Activated CD4-positive, alpha-beta T cell treated with anti-CD3 and anti-CD28 coated beads, Interleukin-2, amount 10 ng/mL, durations not matched to agents 7 days and 5 days (primary cell): ENCODE results near the gene POMT1. TPM values are rescaled to one million over a fixed set of nuclear protein-coding genes. Genes with fewer than 3 reads are reported as not detected.
"Not testable (repeated sequence)": the region's sequence is repeated elsewhere in the genome, so short reads cannot be mapped to it uniquely, and the experiment has no call there.

Source experiments
- CTCF ChIA-PET: fragments of 350-600 bp; sonication (Branson Sonifier 250); formaldehyde crosslinking; loops from one replicate; lab custom pipeline; 2021; ENCODE audit warnings: antibody characterized with exemption; lab: Charles Lee
- POLR2A ChIA-PET: fragments of 350-600 bp; sonication (Branson Sonifier 250); formaldehyde crosslinking; loops from one replicate; lab custom pipeline; 2021; ENCODE audit warnings: antibody characterized with exemption; lab: Charles Lee
- DNase-seq: peaks from one replicate; pipeline ENCODE4 v3.0.0-alpha.2; 2020
- H3K27ac Mint-ChIP-seq: one replicate; pipeline ENCODE4 v1.8.0; 2021; ENCODE audit warnings: mild to moderate bottlenecking, moderate library complexity, mixed read lengths
- H3K27me3 Mint-ChIP-seq: one replicate; pipeline ENCODE4 v1.8.0; 2021; ENCODE audit warnings: mixed read lengths
- H3K36me3 Mint-ChIP-seq: one replicate; pipeline ENCODE4 v1.8.0; 2021; ENCODE audit warnings: low read depth, mixed read lengths
- H3K4me1 Mint-ChIP-seq: one replicate; pipeline ENCODE4 v1.8.0; 2021; ENCODE audit warnings: mixed read lengths
- H3K4me3 Mint-ChIP-seq: one replicate; pipeline ENCODE4 v1.8.0; 2021; ENCODE audit warnings: mild to moderate bottlenecking, moderate library complexity, mixed read lengths
- H3K9me3 Mint-ChIP-seq: one replicate; pipeline ENCODE4 v1.8.0; 2021; ENCODE audit warnings: mixed read lengths
- total RNA-seq, 2 experiments: library from RNA; stranded (reverse); gene quantifications; one replicate each; pipeline ENCODE4 v1.2.3, GENCODE V29; 2021

POMT1 gene
- total RNA-seq, 2 experiments from 2014 or later = 47.7 to 54.1 TPM

DNA sequence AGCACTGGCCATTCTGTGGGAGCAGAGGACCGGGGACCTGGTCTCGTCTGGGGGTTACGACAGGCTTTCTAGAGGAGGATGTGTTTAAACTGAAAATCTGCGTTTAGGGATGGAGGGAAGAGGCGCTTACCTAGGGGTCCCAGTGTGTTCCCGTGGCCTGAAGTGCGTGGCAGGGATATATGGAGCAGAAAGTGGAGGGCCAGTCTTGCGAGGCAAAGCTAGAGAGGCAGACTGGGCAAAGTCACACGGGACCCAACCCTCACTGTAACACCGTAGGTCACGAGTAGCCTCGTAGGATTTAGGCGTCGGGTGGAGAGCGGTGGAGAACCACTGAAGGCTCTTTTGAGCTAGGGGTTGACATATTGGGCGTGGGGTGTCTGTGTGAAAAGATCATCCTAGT lies 32.8 kb upstream of the POMT1 start:
- Mint-ChIP-seq H3K27me3 (no peaks in the 10 kb centered on the region), H3K27ac (peak overlapping the region; percentile 47), H3K9me3 (no peaks in the 10 kb centered on the region), H3K4me3 (no peak overlapping the region), H3K4me1 (peaks cover 3% of the 10 kb centered on the region), H3K36me3 (peaks cover 79% of the 10 kb centered on the region)
- no peak for DNase-seq
- POLR2A ChIA-PET = no interaction called here
- CTCF ChIA-PET = no interaction called here

DNA sequence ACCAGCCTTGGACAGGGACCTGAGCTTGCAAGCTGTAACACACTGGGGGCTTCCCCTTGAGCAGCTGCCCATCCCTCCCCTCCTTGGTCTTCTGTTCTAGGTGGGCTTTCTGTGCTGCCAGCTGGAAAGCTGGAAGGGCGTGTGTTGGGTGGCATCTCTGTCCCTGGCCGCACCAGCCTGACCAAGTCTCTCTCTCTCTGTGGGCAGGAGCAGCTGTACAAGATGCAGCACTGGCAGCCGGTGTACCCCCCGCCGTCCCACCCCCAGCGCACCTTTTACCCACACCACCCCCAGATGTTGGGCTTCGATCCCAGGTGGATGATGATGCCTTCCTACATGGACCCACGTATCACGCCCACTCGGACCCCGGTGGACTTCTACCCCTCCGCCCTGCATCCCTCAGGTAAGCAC lies 32.1 kb upstream of the POMT1 start:
- CTCF ChIA-PET = no interaction called here
- peaks cover 3% of the 10 kb centered on the region for H3K4me1 Mint-ChIP-seq
- no peak for DNase-seq
- H3K9me3 Mint-ChIP-seq = no peaks in the 10 kb centered on the region
- POLR2A ChIA-PET = no interaction called here
- H3K36me3 Mint-ChIP-seq = peaks cover 77% of the 10 kb centered on the region
- no peak overlapping the region for H3K27ac Mint-ChIP-seq
- H3K4me3 Mint-ChIP-seq = no peak overlapping the region
- H3K27me3 Mint-ChIP-seq = no peaks in the 10 kb centered on the region

DNA sequence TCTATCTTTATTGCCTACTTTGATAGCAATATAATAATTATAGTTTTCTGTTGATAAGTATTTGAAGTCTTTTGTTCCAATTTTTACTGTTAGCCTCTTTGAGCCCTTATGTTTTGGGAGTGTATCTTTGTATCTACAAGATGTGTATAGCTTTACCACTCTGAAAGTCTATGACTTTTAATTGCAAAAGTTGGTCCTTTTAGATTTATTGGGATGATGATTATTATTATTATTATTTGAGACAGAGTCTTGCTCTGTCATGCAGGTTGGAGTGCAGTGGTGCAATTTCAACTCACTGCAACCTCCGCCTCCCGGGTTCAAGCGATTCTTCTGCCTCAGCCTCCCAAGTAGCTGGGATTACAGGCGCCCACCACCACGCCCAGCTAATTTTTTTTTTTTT lies 30.6 kb upstream of the POMT1 start:
- POLR2A ChIA-PET, DNase-seq, H3K4me1 Mint-ChIP-seq, H3K4me3 Mint-ChIP-seq, H3K27me3 Mint-ChIP-seq, H3K9me3 Mint-ChIP-seq, CTCF ChIA-PET, H3K27ac Mint-ChIP-seq: not testable (repeated sequence)
- peaks cover 70% of the 10 kb centered on the region for H3K36me3 Mint-ChIP-seq

DNA sequence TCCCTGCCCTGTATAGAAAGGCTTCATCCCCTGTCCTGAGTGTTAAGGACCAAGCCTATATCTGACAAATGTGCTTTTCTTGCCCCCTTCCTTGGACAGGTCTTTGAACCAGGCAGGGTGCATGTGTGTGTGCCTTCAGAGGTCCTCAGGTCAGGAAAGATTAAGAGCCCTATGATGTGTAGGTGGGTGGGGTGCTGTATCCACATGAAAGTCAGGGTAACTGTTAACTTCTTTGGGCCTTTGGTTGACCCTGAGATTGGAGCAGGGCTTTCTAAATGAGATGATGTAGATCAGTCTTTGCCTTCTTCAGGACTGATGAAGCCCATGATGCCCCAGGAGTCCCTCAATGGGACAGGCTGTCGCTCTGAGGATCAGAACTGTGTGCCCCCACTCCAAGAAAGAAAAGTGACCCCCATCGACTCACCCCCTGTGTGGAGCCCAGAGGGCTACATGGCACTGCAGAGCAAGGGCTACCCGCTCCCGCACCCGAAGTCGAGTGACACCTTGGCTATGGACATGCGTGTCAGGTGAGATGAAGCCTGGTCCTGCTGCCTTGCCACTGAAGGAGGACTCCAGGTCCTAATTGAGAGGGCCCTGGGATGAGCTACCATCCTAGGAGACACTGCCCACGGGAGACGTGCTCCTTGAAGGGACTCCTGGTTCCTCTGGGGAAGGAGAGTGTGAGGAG lies 29.4 kb upstream of the POMT1 start:
- DNase-seq = no peak
- Mint-ChIP-seq H3K36me3 (peaks cover 68% of the 10 kb centered on the region), H3K27ac (peak overlapping the region; percentile 50)

DNA sequence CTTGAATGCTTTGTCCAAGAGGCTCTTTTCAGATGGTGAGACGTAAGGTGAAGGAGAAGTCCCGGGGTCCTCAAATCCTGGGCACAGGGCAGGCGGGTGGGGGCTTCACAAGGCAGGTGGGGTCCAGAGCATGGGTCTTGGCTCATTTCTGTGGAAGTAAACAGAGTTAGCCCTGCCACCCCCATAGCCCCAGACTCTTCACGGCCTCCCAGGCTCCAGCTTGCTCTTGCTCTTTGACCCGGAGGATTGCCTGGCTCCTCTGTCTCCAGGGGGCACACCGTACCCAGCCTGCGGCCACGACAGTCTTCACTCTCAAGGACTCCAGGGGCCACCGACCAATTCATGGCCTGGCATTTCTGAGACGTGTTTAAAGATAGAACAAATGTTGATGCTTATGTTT lies 28.8 kb upstream of the POMT1 start:
- Mint-ChIP-seq H3K4me1 (peaks cover 5% of the 10 kb centered on the region), H3K36me3 (peaks cover 69% of the 10 kb centered on the region), H3K9me3 (no peaks in the 10 kb centered on the region), H3K27me3 (no peaks in the 10 kb centered on the region), H3K27ac (no peak overlapping the region), H3K4me3 (no peak overlapping the region)
- ChIA-PET POLR2A (no interaction called here), CTCF (interaction anchor here (0.7 to 0.8 kb wide), 2 partner anchors 17 to 76 kb away, joined by 3 read pairs; no protein-coding TSS in a partner anchor)
- no peak for DNase-seq

More for the DNA sequence above, 29.4 kb upstream of the POMT1 start:
- no peak overlapping the region for H3K4me3 Mint-ChIP-seq
- ChIA-PET CTCF (interaction anchor here (0.7 to 0.8 kb wide), 2 partner anchors 16 to 75 kb away, joined by 3 read pairs; no protein-coding TSS in a partner anchor), POLR2A (no interaction called here)
- no peaks in the 10 kb centered on the region for H3K9me3 Mint-ChIP-seq
- H3K4me1 Mint-ChIP-seq = peaks cover 4% of the 10 kb centered on the region
- no peaks in the 10 kb centered on the region for H3K27me3 Mint-ChIP-seq

DNA sequence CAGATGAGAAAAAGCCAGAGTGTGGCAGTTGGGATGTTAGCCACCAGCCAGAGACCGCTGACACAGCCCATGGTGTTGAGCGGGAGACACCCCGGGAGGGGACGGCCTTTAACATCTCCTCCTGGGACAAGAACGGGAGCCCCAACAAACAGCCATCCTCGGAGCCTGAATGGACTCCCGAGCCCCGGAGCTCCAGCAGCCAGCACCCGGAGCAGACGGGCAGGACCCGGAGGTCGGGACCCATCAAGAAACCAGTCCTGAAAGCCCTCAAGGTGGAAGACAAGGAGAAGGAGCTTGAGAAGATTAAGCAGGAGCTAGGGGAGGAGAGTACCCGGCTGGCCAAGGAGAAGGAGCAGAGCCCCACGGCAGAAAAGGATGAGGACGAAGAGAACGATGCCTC lies 28.0 kb upstream of the POMT1 start:
- Mint-ChIP-seq H3K27me3 (no peaks in the 10 kb centered on the region), H3K27ac (no peak overlapping the region), H3K4me1 (peaks cover 5% of the 10 kb centered on the region), H3K9me3 (no peaks in the 10 kb centered on the region), H3K36me3 (peaks cover 71% of the 10 kb centered on the region), H3K4me3 (no peak overlapping the region)
- ChIA-PET POLR2A (no interaction called here), CTCF (no interaction called here)
- DNase-seq = no peak

DNA sequence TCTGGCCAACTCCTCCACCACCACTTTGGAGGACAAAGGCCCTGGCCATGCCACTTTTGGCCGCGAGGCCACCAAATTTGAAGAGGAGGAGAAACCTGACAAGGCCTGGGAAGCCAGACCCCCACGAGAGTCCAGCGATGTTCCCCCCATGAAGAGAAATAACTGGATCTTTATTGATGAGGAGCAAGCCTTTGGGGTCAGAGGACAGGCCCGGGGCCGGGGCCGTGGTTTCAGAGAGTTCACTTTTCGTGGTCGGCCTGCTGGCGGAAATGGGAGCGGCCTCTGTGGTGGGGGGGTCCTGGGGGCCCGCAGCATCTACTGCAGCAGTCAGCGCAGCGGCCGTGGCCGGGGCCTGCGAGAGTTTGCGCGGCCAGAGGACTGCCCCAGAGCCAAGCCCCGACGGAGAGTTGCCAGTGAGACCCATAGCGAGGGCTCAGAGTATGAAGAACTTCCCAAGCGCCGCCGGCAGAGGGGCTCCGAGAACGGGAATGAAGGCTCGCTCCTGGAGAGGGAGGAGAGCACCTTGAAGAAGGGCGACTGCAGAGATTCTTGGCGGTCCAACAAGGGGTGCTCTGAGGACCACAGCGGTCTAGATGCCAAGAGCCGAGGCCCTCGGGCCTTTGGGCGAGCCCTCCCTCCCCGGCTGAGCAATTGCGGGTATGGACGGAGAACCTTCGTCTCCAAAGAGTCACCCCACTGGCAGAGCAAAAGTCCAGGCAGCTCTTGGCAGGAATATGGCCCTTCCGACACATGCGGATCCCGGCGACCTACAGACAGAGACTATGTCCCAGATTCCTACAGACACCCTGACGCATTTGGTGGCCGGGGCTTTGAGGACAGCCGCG lies 27.4 kb upstream of the POMT1 start:
- peaks cover 5% of the 10 kb centered on the region for H3K4me1 Mint-ChIP-seq
- no peaks in the 10 kb centered on the region for H3K27me3 Mint-ChIP-seq
- POLR2A ChIA-PET = no interaction called here
- no peaks in the 10 kb centered on the region for H3K9me3 Mint-ChIP-seq
- peaks cover 70% of the 10 kb centered on the region for H3K36me3 Mint-ChIP-seq
- DNase-seq = no peak
- peak overlapping the region; percentile 36 for H3K27ac Mint-ChIP-seq
- CTCF ChIA-PET = interaction anchor here (0.6 kb wide), 1 partner anchor 124 kb away, joined by 3 read pairs; no protein-coding TSS in a partner anchor
- H3K4me3 Mint-ChIP-seq = no peak overlapping the region

DNA sequence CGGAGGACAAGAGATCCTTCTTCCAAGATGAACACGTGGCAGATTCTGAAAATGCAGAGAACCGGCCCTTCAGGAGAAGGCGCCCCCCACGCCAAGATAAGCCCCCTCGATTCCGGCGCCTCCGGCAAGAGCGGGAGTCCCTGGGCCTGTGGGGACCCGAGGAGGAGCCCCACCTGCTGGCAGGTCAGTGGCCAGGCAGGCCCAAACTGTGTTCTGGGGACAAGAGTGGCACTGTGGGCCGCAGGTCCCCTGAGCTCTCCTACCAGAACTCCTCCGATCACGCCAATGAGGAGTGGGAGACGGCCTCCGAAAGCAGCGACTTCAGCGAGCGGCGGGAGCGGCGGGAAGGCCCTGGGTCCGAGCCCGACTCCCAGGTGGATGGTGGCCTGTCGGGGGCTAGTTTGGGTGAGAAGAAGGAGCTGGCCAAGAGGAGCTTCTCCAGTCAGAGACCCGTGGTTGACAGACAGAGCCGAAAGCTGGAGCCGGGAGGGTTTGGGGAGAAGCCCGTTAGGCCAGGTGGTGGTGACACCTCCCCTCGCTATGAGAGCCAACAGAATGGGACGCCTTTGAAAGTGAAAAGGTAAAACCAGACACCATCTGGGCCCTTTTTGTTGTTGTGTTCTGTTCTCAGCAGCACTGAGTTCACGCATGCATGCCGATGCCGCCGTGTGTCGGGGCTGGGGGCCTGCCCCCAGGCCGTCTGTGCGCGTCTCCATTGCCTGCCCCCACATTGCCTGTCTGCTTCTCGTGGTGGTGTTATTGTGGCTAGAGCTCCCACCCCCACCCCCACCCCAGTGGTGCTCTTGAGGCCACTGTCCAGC lies 26.6 kb upstream of the POMT1 start:
- peaks cover 64% of the 10 kb centered on the region for H3K36me3 Mint-ChIP-seq

DNA sequence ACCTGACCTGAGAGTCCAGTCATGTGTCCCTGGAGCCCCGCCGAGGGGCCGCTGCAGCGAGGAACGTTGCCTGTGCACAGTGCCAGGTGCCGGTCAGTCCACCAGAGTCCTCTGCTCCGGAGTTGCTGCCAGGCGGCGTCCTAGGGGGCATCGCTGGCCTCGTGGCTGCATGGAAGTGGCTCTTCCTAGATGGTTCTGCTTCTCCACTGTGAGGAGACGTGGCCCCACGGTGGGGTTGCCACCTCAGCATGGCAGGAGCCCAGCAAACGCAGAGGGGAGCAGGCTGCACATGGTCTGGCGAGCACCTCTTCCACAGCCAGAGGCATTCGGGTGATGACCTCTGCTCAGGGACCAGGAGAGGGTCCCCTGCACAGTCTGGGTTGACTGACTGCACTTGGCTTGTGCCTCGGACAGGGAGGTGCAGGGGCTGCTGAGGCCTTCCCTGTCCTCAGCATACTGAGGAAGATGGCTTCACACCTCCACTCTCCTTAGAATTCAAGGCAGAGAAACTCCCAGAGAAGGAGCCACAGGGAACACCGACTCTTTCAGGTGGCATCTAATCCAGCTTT lies 25.9 kb upstream of the POMT1 start:
- POLR2A ChIA-PET = no interaction called here
- peaks cover 65% of the 10 kb centered on the region for H3K36me3 Mint-ChIP-seq
- no peaks in the 10 kb centered on the region for H3K27me3 Mint-ChIP-seq
- H3K4me3 Mint-ChIP-seq = no peak overlapping the region
- peaks cover 5% of the 10 kb centered on the region for H3K4me1 Mint-ChIP-seq
- CTCF ChIA-PET = interaction anchor here (1.1 to 1.2 kb wide), 2 partner anchors 13 to 23 kb away, joined by 3 to 4 read pairs; no protein-coding TSS in a partner anchor
- H3K9me3 Mint-ChIP-seq = no peaks in the 10 kb centered on the region
- H3K27ac Mint-ChIP-seq = no peak overlapping the region
- no peak for DNase-seq

More for the DNA sequence above, 26.6 kb upstream of the POMT1 start:
- Mint-ChIP-seq H3K4me1 (peaks cover 5% of the 10 kb centered on the region), H3K27ac (peak overlapping the region; percentile 36), H3K9me3 (no peaks in the 10 kb centered on the region), H3K27me3 (no peaks in the 10 kb centered on the region), H3K4me3 (no peak overlapping the region)
- ChIA-PET CTCF (interaction anchor here (0.6 to 1.2 kb wide), 2 partner anchors 24 to 123 kb away, joined by 3 to 4 read pairs; no protein-coding TSS in a partner anchor), POLR2A (no interaction called here)
- DNase-seq = no peak

DNA sequence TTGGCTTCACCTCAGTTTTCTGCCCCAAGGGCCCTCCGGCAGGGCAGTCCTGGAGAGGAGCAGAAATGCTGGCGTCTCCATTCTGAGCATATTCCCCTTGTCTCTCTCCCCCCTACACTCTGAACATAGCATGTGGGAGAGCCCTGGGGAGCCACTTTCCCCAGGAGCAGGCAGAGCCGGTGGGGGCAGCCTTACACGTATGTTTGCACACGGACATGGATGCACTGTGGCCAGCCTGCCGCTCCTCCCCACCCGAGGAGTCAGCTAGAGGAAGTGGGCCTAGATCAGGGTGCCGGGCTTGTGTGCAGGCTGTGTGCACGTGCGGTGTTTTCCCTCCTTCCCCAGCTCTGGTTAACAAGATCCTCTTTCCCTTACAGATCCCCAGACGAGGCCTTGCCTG lies 25.4 kb upstream of the POMT1 start:
- Mint-ChIP-seq H3K27ac (no peak overlapping the region), H3K9me3 (no peaks in the 10 kb centered on the region), H3K4me3 (no peak overlapping the region), H3K36me3 (peaks cover 68% of the 10 kb centered on the region), H3K27me3 (no peaks in the 10 kb centered on the region), H3K4me1 (peaks cover 5% of the 10 kb centered on the region)
- DNase-seq = no peak
- CTCF ChIA-PET = interaction anchor here (1.1 kb wide), 1 partner anchor 14 kb away, joined by 3 read pairs; no protein-coding TSS in a partner anchor
- POLR2A ChIA-PET = no interaction called here

DNA sequence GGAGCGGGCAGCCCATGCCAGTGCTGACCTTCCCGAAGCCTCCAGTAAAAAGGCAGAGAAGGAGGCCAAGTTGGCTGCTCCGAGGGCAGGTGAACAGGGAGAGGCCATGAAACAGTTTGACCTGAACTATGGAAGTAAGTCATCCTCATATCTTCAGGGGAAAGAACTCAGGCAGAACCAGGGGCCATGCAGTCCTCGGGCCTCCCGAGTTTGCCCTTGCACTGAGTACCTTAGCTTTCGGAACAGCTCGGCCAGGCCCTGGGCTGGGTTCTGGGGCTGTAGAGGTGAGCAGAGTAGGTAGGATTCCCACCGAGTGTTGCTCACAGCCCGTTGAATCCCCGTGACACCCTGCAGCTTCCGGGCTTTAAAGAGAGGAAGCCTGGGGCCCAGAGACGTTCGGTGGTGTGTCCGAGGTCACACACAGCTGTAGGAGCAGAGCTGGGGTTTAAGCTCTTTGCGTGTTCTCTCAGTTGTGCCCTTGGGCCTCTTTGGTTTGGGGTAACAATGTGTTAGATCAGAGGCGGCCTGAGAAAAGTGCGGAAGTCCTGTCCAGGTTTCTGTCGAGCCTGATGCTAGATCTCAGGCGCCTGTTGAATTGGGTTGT lies 24.8 kb upstream of the POMT1 start:
- Mint-ChIP-seq H3K4me3 (no peak overlapping the region), H3K27ac (peak overlapping the region; percentile 57), H3K4me1 (peaks cover 3% of the 10 kb centered on the region), H3K9me3 (no peaks in the 10 kb centered on the region), H3K27me3 (no peaks in the 10 kb centered on the region), H3K36me3 (peaks cover 69% of the 10 kb centered on the region)
- no peak for DNase-seq
- CTCF ChIA-PET = interaction anchor here (1.1 kb wide), 1 partner anchor 14 kb away, joined by 3 read pairs; no protein-coding TSS in a partner anchor
- POLR2A ChIA-PET = no interaction called here
